Uterus (tissue), 4 donors: ENCODE data around the gene EXOC4. TPM values are rescaled to one million over a fixed set of nuclear protein-coding genes. Genes with fewer than 3 reads are reported as not detected.

Experiments
- DNase-seq, 2 donors: peaks; one replicate each; pipeline ENCODE4 v3.0.0-alpha.2; 2019 to 2020
- H3K27ac ChIP-seq, 2 donors: fragments of 200-600 bp; sonication (generic); 1 replicate in 1 of 2; 2 replicates in 1 of 2; pipeline ENCODE4 v1.5.1; 2016 to 2018
- H3K27me3 ChIP-seq, 2 donors: fragments of 200-600 bp; sonication (generic); one replicate each; pipeline ENCODE4 v1.5.1; 2018 to 2019; ENCODE audit warnings: control low read depth in 1 of 2
- H3K36me3 ChIP-seq, 2 donors: fragments of 200-600 bp; sonication (generic); one replicate each; pipeline ENCODE4 v1.5.1; 2019; ENCODE audit warnings: control low read depth in 1 of 2
- H3K4me1 ChIP-seq, 2 donors: fragments of 200-600 bp; sonication (generic); one replicate each; pipeline ENCODE4 v1.5.1; 2018 to 2019; ENCODE audit warnings: control low read depth in 1 of 2
- H3K4me3 ChIP-seq, 2 donors: fragments of 200-600 bp; sonication (generic); 1 replicate in 1 of 2; 2 replicates in 1 of 2; pipeline ENCODE4 v1.5.1; 2018 to 2019; ENCODE audit warnings: mild to moderate bottlenecking in 1 of 2
- H3K9me3 ChIP-seq, 2 donors: fragments of 200-600 bp; sonication (generic); one replicate each; pipeline ENCODE4 v1.5.1; 2019; ENCODE audit warnings: control low read depth in 1 of 2
- POLR2A ChIP-seq, 2 donors: fragments of 450-650 bp; IDR thresholded peaks; one replicate each; pipeline ENCODE4 v1.6.1; 2016; ENCODE audit warnings: antibody characterized with exemption in 2 of 2, mild to moderate bottlenecking in 1 of 2, moderate library complexity in 1 of 2
- intact Hi-C: fragments of 100-400 bp; cut with DNase I; formaldehyde crosslinking; loops from one replicate; pipeline ENCODE4 v1.15.1; 2023; ENCODE audit warnings: low total_unique reads
- total RNA-seq, 4 donors: library from RNA; depleted of rRNA in 3 of 4; stranded (reverse); fragments of >200 nt in 3 of 4; gene quantifications; one replicate each; pipeline versions ENCODE4 v1.1.0 to v1.2.4, GENCODE V29; 2014 to 2023
- TF ChIP-seq, protein P1 (sequence below), 4 experiments: fragments of 200-600 bp in 2 of 4; fragments of 450-650 bp in 2 of 4; sonication (generic) in 2 of 4; IDR thresholded peaks; one replicate each; pipeline ENCODE4 v1.5.1; 2016 to 2019; ENCODE audit warnings: antibody characterized with exemption in 4 of 4, mild to moderate bottlenecking in 2 of 4, moderate library complexity in 1 of 4
- donor health status: DM: yes; HTN: yes; CAD: no.

The EXOC4 gene
- total RNA-seq, 4 donors from 2014 or later, result 27.2 to 126 (median 65.4) TPM

DNA sequence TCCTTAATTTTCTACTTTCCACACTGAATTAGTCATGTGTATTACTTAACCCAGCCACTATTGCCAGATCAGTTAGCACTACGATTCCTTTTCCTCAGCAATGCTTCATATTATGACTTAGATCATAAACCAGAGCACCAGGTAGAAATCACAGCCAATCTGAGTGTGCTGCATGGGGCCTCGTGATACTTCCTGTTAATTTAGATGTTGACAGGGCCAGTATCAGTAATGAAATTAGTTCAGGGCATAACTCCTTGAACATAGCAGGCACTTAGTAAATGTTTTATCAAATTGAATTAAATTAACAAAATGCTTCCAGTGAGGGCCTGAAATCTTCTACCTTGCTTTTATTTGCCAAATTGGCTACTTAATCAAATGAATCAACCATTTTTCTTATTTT is 705.0 kb downstream of the EXOC4 start:
- Histone ChIP-seq H3K27me3 (no peaks in the 10 kb centered on the region), H3K9me3 (no peaks in the 10 kb centered on the region), H3K4me1 (no peaks in the 10 kb centered on the region), H3K4me3 (no peak overlapping the region), H3K36me3 (no peaks in the 10 kb centered on the region), H3K27ac (no peak overlapping the region)
- intact Hi-C loops, result no loop called here
- no peak for DNase-seq
- TF ChIP-seq, protein P1, sequence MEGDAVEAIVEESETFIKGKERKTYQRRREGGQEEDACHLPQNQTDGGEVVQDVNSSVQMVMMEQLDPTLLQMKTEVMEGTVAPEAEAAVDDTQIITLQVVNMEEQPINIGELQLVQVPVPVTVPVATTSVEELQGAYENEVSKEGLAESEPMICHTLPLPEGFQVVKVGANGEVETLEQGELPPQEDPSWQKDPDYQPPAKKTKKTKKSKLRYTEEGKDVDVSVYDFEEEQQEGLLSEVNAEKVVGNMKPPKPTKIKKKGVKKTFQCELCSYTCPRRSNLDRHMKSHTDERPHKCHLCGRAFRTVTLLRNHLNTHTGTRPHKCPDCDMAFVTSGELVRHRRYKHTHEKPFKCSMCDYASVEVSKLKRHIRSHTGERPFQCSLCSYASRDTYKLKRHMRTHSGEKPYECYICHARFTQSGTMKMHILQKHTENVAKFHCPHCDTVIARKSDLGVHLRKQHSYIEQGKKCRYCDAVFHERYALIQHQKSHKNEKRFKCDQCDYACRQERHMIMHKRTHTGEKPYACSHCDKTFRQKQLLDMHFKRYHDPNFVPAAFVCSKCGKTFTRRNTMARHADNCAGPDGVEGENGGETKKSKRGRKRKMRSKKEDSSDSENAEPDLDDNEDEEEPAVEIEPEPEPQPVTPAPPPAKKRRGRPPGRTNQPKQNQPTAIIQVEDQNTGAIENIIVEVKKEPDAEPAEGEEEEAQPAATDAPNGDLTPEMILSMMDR (IDR thresholded peaks at IDR 0.05), result no peak

DNA sequence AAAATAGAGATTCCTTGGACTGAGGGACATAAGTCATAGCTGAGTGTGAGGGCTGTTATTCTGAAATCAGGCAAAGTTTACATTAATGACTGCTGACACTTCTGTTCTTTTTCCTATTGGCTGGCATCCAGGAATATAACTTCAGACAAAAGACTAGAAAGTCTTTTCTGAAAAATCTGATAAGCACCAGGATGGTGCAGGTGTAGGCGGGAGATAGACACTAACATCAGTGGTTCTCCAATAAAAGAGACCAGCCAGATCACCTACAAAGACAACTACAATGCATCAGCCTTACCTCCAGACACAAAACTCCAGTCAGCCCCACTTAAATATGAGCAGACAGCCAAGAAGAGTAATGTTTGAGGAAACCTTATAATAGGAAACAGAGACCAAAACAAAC is 705.9 kb downstream of the EXOC4 start:
- intact Hi-C loops, result no loop called here
- no peak for DNase-seq
- TF ChIP-seq, protein P1 (IDR thresholded peaks at IDR 0.05), result no peak
- no peak for TF ChIP-seq POLR2A (IDR thresholded peaks at IDR 0.05)
- no peaks in the 10 kb centered on the region for H3K4me1 ChIP-seq
- H3K4me3 ChIP-seq, result no peak overlapping the region
- no peaks in the 10 kb centered on the region for H3K36me3 ChIP-seq
- H3K9me3 ChIP-seq, result no peaks in the 10 kb centered on the region
- H3K27me3 ChIP-seq, result no peaks in the 10 kb centered on the region
- no peak overlapping the region for H3K27ac ChIP-seq

DNA sequence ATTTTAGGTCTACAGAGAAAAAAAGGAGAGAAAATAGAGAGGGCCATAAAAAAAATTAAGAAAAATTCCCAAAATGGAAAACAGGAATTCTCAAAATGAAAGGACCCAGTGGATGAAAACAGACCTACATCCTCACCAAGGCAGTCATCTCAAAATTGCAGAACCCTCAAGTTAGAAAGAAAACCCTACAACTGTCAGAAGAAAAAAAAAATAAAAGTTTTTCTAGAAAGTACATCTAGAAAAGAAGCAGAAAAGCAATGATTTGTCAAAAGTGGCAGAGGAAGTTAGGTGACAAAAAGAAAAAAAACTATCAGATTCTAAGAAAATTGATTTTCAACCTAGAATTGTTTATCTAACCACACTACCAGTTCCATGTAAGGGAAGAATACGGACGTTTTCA is 706.6 kb downstream of the EXOC4 start:
- no peaks in the 10 kb centered on the region for H3K4me1 ChIP-seq
- H3K36me3 ChIP-seq, result no peaks in the 10 kb centered on the region
- no peaks in the 10 kb centered on the region for H3K9me3 ChIP-seq
- TF ChIP-seq, protein P1 (IDR thresholded peaks at IDR 0.05), result no peak
- no peak for TF ChIP-seq POLR2A (IDR thresholded peaks at IDR 0.05)
- no peaks in the 10 kb centered on the region for H3K27me3 ChIP-seq
- H3K27ac ChIP-seq, result no peak overlapping the region
- intact Hi-C loops, result no loop called here
- no peak overlapping the region for H3K4me3 ChIP-seq
- no peak for DNase-seq

DNA sequence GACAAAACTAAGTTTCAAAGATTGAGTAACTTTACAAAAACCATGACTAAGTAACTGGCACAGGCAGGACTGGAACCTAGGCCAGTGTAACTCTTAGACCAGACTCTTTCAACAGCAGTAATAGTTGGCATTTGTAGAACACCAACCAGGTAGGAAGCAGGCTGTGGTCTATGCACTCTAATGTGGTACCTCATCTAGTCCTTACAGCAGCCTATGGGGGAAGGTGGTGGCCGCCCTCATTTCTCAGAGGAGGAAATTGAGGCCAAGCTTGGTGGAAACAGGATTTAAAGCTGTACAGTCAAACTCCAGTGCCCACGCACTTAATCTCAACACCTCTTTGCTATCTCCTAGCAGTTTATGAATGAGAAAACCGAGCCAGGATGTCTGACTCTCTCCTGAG is 708.8 kb downstream of the EXOC4 start:
- Histone ChIP-seq H3K27me3 (no peaks in the 10 kb centered on the region), H3K4me3 (no peak overlapping the region), H3K27ac (no peak overlapping the region), H3K36me3 (no peaks in the 10 kb centered on the region), H3K4me1 (no peaks in the 10 kb centered on the region), H3K9me3 (no peaks in the 10 kb centered on the region)
- intact Hi-C loops, result no loop called here
- no peak for TF ChIP-seq POLR2A (IDR thresholded peaks at IDR 0.05)
- TF ChIP-seq, protein P1 (IDR thresholded peaks at IDR 0.05), result no peak
- no peak for DNase-seq

DNA sequence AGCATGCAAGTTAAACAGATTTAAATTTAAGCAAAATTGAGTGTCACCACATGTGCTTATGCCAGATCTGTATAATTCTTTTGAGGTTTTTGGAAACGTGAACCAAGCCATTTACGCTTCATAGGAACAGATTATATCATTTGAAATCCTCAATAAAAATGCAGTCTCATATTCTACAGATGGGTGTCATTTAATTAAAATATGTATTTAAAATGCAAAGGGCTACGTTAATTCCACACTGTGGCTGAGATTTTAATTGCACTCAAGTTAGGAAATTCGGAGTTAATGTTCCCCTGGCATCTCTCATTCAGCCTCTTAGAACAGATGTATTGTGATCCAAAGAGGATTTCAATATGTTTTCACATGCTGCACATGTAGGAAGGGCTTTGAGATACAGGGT is 709.8 kb downstream of the EXOC4 start:
- Histone ChIP-seq H3K27me3 (no peaks in the 10 kb centered on the region), H3K36me3 (no peaks in the 10 kb centered on the region)
- intact Hi-C loops, result no loop called here

More for the DNA sequence above, 709.8 kb downstream of the EXOC4 start:
- TF ChIP-seq, protein P1 (IDR thresholded peaks at IDR 0.05), result no peak
- no peak for TF ChIP-seq POLR2A (IDR thresholded peaks at IDR 0.05)
- no peak for DNase-seq
- Histone ChIP-seq H3K27ac (no peak overlapping the region), H3K4me1 (no peaks in the 10 kb centered on the region), H3K4me3 (no peak overlapping the region), H3K9me3 (no peaks in the 10 kb centered on the region)
